Measurements from ENCODE around the gene MAPK4.

DNA sequence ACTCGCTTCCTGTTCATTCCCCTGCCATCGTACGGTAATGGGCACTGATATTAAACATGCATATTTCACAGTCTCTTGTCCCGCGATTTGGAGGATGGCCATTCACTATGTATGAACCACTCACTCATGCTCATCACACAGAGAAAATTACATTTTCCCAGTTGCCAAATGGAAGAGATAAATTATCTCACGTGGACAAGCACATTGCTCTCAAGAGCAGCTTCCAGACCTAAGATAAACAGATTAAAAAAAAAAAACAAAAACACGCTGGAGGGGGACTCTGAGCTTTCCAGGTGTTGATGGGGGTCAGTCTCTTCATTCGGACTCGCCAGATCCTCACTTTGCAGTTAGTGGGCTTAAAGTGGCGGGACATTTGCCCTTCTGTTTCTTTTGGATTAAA, 1.7 kb upstream of the MAPK4 start:
- TF ChIP-seq POLR2A (IDR thresholded peaks at IDR 0.05) (no peak), CTCF (IDR thresholded peaks at IDR 0.05) (no peak)

Data from body of pancreas (tissue), 4 donors.